Measurements from ENCODE around the gene RAB40B.

DNA sequence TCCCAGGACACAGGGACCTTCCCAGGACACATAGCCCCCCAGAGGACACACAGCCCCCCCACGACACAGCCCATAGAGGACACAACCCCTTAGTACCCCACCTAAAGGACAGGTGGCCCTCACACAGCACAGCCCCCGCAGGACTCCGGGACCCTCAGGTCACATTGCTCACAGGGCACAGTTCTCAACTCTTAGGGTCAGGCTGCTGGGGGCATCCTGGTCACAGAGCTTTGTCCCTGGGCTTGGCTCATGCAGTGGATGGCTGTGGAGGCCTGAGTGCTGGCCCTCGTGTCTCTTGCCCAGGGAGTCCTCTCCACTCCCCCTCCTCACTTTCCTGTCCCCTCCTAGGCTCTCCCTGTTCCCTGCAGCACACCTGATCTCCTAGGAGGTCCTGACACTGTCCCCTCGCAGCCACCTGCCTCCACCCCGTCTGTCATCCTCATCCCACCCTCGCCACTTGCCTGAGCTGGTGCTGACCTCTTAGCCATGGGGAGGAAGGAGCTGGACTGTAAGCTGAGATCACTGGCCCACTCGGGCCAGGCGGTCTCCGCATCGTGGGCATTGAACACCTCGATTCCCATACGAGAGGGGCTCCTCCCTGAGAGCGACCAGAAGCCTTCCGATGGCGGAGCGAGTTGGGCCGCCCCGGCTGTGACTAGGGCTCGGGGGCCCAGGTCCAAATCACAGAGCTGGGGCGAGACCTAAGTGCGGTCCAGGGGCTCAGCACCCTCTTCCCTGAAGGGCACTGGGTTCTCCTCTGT is 48.8 kb downstream of the RAB40B start:
- TF ChIP-seq, protein P1, sequence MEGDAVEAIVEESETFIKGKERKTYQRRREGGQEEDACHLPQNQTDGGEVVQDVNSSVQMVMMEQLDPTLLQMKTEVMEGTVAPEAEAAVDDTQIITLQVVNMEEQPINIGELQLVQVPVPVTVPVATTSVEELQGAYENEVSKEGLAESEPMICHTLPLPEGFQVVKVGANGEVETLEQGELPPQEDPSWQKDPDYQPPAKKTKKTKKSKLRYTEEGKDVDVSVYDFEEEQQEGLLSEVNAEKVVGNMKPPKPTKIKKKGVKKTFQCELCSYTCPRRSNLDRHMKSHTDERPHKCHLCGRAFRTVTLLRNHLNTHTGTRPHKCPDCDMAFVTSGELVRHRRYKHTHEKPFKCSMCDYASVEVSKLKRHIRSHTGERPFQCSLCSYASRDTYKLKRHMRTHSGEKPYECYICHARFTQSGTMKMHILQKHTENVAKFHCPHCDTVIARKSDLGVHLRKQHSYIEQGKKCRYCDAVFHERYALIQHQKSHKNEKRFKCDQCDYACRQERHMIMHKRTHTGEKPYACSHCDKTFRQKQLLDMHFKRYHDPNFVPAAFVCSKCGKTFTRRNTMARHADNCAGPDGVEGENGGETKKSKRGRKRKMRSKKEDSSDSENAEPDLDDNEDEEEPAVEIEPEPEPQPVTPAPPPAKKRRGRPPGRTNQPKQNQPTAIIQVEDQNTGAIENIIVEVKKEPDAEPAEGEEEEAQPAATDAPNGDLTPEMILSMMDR (IDR thresholded peaks at IDR 0.05), result no peak
- no peak for TF ChIP-seq POLR2A (IDR thresholded peaks at IDR 0.05)
